Neuron (in vitro differentiated cells): ENCODE results near the gene RBM26.
"Not testable (repeated sequence)": the region's sequence is repeated elsewhere in the genome, so short reads cannot be mapped to it uniquely, and the experiment has no call there.

Experiments used
- H2AFZ ChIP-seq: one replicate; pipeline ENCODE4 v1.6.1; 2013; ENCODE audit warnings: low read depth, mild to moderate bottlenecking, inconsistent platforms, low read length, moderate library complexity
- H3K27me3 ChIP-seq: one replicate; pipeline ENCODE4 v1.6.1; 2013; ENCODE audit warnings: low read length; ENCODE audit not compliant: insufficient read depth
- H3K36me3 ChIP-seq: one replicate; pipeline ENCODE4 v1.6.1; 2013; ENCODE audit warnings: low read length; ENCODE audit not compliant: insufficient read depth
- H3K4me1 ChIP-seq: one replicate; pipeline ENCODE4 v1.6.1; 2013; ENCODE audit warnings: low read length; ENCODE audit not compliant: insufficient read depth
- H3K4me3 ChIP-seq: 2 replicates; pipeline ENCODE4 v1.5.1; 2013; ENCODE audit warnings: mild to moderate bottlenecking, low read length, moderate library complexity
- H3K9me3 ChIP-seq: one replicate; pipeline ENCODE4 v1.6.1; 2013; ENCODE audit warnings: low read length

The RBM26 gene

GRCh38 chr13:79365981-79366380 lies 40.1 kb downstream of the RBM26 start:
- peaks cover 83% of the 10 kb centered on the region for H3K36me3 ChIP-seq

GRCh38 chr13:79361299-79361698 lies 44.8 kb downstream of the RBM26 start:
- Histone ChIP-seq H3K4me1 (no peaks in the 10 kb centered on the region), H2AFZ (no peak overlapping the region), H3K27me3 (no peaks in the 10 kb centered on the region), H3K9me3 (no peaks in the 10 kb centered on the region), H3K4me3 (no peak overlapping the region), H3K36me3 (peaks cover 77% of the 10 kb centered on the region)

More at GRCh38 chr13:79365981-79366380, 40.1 kb downstream of the RBM26 start:
- Histone ChIP-seq H3K4me3 (no peak overlapping the region), H3K4me1 (no peaks in the 10 kb centered on the region), H3K27me3 (no peaks in the 10 kb centered on the region), H2AFZ (no peak overlapping the region), H3K9me3 (peaks cover 2% of the 10 kb centered on the region)

- Histone ChIP-seq H3K9me3 (no peaks in the 10 kb centered on the region), H3K27me3 (no peaks in the 10 kb centered on the region), H3K4me1 (no peaks in the 10 kb centered on the region), H3K36me3 (peaks cover 74% of the 10 kb centered on the region), H3K4me3 (no peak overlapping the region), H2AFZ (no peak overlapping the region)
Observed at GRCh38 chr13:79360095-79360494, 46.0 kb downstream of the RBM26 start.

GRCh38 chr13:79359064-79359463 lies 47.0 kb downstream of the RBM26 start:
- H3K9me3 ChIP-seq: no peaks in the 10 kb centered on the region
- H3K4me3 ChIP-seq: no peak overlapping the region
- H3K4me1 ChIP-seq: no peaks in the 10 kb centered on the region
- peaks cover 73% of the 10 kb centered on the region for H3K36me3 ChIP-seq
- no peak overlapping the region for H2AFZ ChIP-seq
- no peaks in the 10 kb centered on the region for H3K27me3 ChIP-seq

- Histone ChIP-seq H3K9me3 (no peaks in the 10 kb centered on the region), H2AFZ (no peak overlapping the region), H3K36me3 (peaks cover 73% of the 10 kb centered on the region), H3K4me1 (no peaks in the 10 kb centered on the region), H3K4me3 (no peak overlapping the region), H3K27me3 (no peaks in the 10 kb centered on the region)
Observed at GRCh38 chr13:79354285-79354684, 51.8 kb downstream of the RBM26 start.

- no peaks in the 10 kb centered on the region for H3K4me1 ChIP-seq
- H2AFZ ChIP-seq: no peak overlapping the region
- no peaks in the 10 kb centered on the region for H3K27me3 ChIP-seq
- H3K9me3 ChIP-seq: no peaks in the 10 kb centered on the region
- H3K36me3 ChIP-seq: peaks cover 69% of the 10 kb centered on the region
- no peak overlapping the region for H3K4me3 ChIP-seq
Observed at GRCh38 chr13:79353693-79354092, 52.4 kb downstream of the RBM26 start.

GRCh38 chr13:79352107-79352506 lies 53.9 kb downstream of the RBM26 start:
- H2AFZ ChIP-seq: no peak overlapping the region
- no peak overlapping the region for H3K4me3 ChIP-seq
- H3K27me3 ChIP-seq: no peaks in the 10 kb centered on the region
- H3K36me3 ChIP-seq: peaks cover 64% of the 10 kb centered on the region
- no peaks in the 10 kb centered on the region for H3K4me1 ChIP-seq
- no peaks in the 10 kb centered on the region for H3K9me3 ChIP-seq

GRCh38 chr13:79349608-79350007 lies 56.4 kb downstream of the RBM26 start:
- H2AFZ ChIP-seq, H3K27me3 ChIP-seq, H3K4me3 ChIP-seq, H3K4me1 ChIP-seq, H3K9me3 ChIP-seq: not testable (repeated sequence)
- peaks cover 51% of the 10 kb centered on the region for H3K36me3 ChIP-seq

- Histone ChIP-seq H3K4me3 (no peak overlapping the region), H3K4me1 (no peaks in the 10 kb centered on the region), H3K27me3 (no peaks in the 10 kb centered on the region), H3K9me3 (no peaks in the 10 kb centered on the region), H3K36me3 (peaks cover 53% of the 10 kb centered on the region), H2AFZ (no peak overlapping the region)
Observed at GRCh38 chr13:79349011-79349410, 57.0 kb downstream of the RBM26 start.

- Histone ChIP-seq H3K9me3 (no peaks in the 10 kb centered on the region), H3K4me1 (no peaks in the 10 kb centered on the region), H3K36me3 (peaks cover 53% of the 10 kb centered on the region), H3K27me3 (no peaks in the 10 kb centered on the region), H2AFZ (no peak overlapping the region), H3K4me3 (no peak overlapping the region)
Observed at GRCh38 chr13:79346300-79346914, 59.6 kb downstream of the RBM26 start.

GRCh38 chr13:79341202-79341601 lies 64.9 kb downstream of the RBM26 start:
- H2AFZ ChIP-seq: no peak overlapping the region

GRCh38 chr13:79340490-79340889 lies 65.6 kb downstream of the RBM26 start:
- no peaks in the 10 kb centered on the region for H3K27me3 ChIP-seq
- no peak overlapping the region for H2AFZ ChIP-seq
- no peak overlapping the region for H3K4me3 ChIP-seq
- peaks cover 95% of the 10 kb centered on the region for H3K36me3 ChIP-seq
- no peaks in the 10 kb centered on the region for H3K4me1 ChIP-seq
- no peaks in the 10 kb centered on the region for H3K9me3 ChIP-seq

More at GRCh38 chr13:79341202-79341601, 64.9 kb downstream of the RBM26 start:
- no peak overlapping the region for H3K4me3 ChIP-seq
- no peaks in the 10 kb centered on the region for H3K4me1 ChIP-seq
- H3K36me3 ChIP-seq: peaks cover 89% of the 10 kb centered on the region
- no peaks in the 10 kb centered on the region for H3K27me3 ChIP-seq
- no peaks in the 10 kb centered on the region for H3K9me3 ChIP-seq

- Histone ChIP-seq H3K36me3 (peaks cover 96% of the 10 kb centered on the region), H2AFZ (no peak overlapping the region)
Observed at GRCh38 chr13:79338343-79338742, 67.7 kb downstream of the RBM26 start.

GRCh38 chr13:79336966-79337365 lies 69.1 kb downstream of the RBM26 start:
- Histone ChIP-seq H3K36me3 (peaks cover 88% of the 10 kb centered on the region), H3K27me3 (no peaks in the 10 kb centered on the region), H2AFZ (no peak overlapping the region), H3K4me3 (no peak overlapping the region), H3K4me1 (no peaks in the 10 kb centered on the region), H3K9me3 (no peaks in the 10 kb centered on the region)

More at GRCh38 chr13:79338343-79338742, 67.7 kb downstream of the RBM26 start:
- Histone ChIP-seq H3K4me3 (no peak overlapping the region), H3K27me3 (no peaks in the 10 kb centered on the region), H3K9me3 (no peaks in the 10 kb centered on the region), H3K4me1 (no peaks in the 10 kb centered on the region)
